Stimulated activated CD4-positive, alpha-beta T cell treated with anti-CD3 and anti-CD28 coated beads, Interleukin-2, amount 100 ng/mL, for 48 hours (primary cell): ENCODE data around the gene ZNHIT6.
"Not testable (repeated sequence)": the region's sequence is repeated elsewhere in the genome, so short reads cannot be mapped to it uniquely, and the experiment has no call there.

Experiments
- DNase-seq, 2 donors: peaks; one replicate each; pipeline ENCODE4 v3.0.0-alpha.2; 2020

Gene ZNHIT6

DNA sequence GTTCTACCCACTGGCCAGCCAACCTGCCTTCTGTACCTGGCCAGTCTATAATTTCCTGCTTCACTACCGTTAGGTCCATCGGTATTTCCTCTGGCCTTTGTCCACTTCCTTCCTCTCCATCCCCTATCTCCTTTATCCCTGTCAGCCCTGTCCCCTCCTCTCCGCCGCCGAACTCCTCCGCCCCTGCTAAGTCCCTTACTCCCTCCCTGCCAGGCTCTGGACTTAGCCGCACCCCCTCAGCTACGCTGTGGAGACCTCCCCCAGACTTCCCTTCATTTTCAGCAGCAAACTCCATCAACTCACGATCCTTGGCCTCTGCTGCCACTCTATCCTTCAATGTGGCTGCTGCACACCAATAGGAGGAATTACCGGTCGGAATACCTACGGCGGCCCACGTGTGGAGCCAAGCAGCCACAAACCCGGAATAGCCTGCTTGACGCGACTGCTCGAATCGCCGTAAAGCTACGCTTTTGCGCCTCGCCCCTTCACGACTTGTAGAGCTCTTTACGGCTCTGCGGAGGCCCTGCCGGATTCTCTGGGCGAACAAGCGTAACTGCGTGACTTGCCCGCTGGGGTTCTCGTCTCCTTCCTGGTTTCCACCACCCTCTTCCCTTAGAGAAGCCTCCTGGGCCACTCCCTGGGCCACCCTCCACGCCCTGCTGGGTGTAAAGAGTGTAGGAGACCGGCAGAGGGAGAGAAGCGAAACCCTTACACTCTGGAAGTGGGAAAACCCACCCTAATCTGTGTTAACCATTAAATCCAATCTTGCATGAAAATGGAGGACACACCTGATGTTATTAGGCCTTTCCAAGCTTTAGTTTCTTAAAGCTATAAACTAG, at the start of gene ZNHIT6:
ZNHIT6 (minus strand) TSS at position 444 of the 839 bp plus-strand sequence; CDS start at position 295, 149 bp downstream.
- peak; percentile 68 to 73 for DNase-seq

- no peak for DNase-seq
Observed at GRCh38 chr1:85756864-85757263, 48.6 kb upstream of the ZNHIT6 start.

DNA sequence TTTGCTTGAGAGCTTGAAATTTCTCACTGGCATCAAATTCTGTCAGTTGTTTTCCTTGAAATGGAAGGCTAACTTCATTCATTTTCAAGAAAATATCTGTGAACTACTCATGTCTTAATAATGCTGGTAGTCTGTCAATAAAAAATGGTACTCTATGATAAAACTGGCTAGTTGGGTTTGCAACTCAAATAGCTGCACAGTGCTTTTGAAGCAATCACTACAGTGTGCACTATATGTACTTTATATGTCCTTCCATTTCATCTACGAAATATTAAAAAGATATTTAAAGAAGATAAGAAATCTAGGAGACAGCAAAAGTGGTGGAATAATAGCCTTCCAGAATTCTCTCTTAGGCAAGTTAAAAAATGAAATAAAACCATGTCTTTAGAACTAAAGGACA, 39.9 kb upstream of the ZNHIT6 start:
- no peak for DNase-seq

DNA sequence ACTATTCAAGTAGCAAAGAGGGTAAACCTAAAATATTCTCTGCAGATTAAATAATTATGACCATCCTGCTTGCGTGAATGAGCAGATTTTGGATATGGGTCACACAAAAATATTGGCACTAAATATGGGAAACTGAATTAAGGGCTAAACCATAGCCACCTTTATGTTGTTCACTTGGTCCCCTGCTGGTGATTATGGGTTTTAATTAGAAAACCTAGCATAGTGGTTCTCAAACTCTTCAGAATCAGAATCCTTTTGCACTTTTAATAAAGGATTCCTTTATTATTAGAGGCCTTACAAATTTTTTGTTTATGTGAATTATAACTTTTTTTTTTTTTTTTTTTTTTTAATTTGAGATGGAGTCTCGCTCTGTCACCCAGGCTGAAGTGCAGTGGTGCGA, 38.5 kb upstream of the ZNHIT6 start:
- no peak for DNase-seq

DNA sequence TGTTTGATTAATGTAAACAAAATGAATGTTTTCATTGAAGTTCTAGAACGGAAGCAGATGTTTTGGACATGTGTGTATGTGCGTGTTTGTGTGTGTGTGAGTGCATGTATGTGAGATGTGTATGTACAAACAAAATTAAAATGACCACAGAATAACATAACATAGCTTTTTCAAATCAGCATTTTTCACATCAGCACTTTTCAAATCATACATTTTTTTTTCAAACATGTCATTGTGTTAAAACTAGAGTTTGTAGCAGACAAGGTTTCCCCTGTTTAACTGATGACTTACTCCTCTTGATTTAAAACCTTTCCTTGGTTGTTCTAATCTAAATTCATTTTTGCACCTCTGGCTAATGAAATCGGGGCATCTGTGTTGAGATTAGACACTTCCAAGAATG, 35.6 kb upstream of the ZNHIT6 start:
- no peak for DNase-seq

GRCh38 chr1:85734931-85735330, 26.7 kb upstream of the ZNHIT6 start:
- no peak for DNase-seq

GRCh38 chr1:85718678-85719340, 10.6 kb upstream of the ZNHIT6 start:
- no peak for DNase-seq

GRCh38 chr1:85714418-85715114, 6.3 kb upstream of the ZNHIT6 start:
- DNase-seq: not testable (repeated sequence)

DNA sequence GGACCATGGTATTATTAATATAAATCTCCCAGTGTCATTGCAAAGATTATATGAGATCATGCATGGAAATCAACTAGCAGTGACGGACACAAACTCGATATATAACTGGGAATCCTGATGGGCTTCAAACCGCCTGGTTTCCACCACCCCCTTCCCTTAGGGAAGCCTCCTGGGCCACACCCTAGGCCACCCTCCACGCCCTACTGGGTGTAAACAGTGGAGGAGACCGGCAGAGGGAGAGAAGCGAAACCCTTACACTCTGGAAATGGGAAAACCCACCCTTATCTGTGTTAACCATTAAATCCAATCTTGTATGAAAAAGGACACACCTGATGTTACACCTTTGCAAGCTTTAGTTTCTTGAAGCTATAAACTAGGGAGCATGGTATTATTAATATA, 595 bp upstream of the ZNHIT6 start:
- no peak for DNase-seq

- DNase-seq: no peak
Observed at GRCh38 chr1:85707267-85707989, 805 bp downstream of the ZNHIT6 start.

- no peak for DNase-seq
Observed at GRCh38 chr1:85705940-85706339, 2.3 kb downstream of the ZNHIT6 start.

DNA sequence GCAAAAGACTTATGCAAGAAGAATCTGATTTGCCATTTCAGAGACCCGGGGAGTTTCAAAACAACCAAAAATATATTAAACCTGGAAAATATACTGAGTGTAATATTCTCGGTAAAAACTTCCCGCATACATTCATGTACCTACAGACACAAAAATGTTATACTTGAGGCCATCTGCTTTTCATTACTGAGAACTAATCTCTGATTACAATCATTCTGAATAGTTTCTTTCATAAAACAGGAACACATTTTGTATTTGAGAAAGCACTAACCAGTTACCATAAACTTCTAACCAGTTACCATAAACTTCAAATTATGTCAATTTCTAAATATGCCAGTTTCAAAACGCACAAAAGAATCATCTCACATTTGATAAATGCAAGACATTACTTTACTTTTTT, 7.8 kb downstream of the ZNHIT6 start:
- DNase-seq: no peak

DNA sequence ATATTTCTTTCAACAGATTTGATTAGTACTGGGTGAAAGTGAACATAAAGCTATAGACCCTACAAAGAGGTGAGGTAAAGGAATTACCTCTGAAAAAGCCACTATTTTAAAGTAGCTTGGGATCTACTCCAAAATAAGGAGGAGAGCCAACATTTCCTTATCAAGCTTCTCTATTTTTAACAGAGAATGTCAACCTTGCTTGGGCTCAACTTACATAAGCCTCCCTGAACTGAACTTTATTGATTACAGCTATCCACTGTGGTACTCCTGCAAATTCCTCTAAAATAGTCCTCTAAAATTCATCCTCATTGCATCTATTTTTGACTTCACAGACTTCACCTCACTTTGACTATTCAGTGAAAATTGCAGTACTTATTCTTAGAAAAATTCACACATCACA, 10.3 kb downstream of the ZNHIT6 start:
- DNase-seq: no peak

DNA sequence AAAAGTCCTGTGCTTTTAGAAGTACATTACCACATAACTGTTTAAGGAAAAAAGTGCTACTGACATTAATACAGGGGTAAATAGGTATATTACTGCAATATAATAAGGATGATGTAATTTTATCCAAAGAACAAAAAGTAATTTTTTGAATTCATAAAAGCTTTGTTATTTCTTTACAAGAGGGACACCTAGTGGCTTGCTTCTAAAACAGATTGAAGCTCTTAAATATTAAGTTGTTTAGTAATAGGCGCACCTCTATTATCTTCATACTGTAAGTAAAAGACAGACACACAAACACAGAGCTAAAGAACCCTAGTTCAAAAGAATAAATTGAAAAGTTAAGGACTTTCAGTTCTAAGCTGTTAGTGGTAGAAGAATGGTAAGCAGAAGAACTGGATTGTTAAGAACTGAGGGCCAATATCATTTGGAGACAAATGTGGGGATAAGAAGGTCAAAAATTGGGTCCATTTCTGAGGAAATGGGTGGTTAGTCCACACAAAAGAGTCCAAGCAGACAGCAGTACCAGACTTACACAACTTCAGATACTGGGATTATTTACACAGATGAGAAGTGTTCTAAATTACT, 15.4 kb downstream of the ZNHIT6 start:
- no peak for DNase-seq

GRCh38 chr1:85689775-85690404, 18.3 kb downstream of the ZNHIT6 start:
- no peak for DNase-seq

DNA sequence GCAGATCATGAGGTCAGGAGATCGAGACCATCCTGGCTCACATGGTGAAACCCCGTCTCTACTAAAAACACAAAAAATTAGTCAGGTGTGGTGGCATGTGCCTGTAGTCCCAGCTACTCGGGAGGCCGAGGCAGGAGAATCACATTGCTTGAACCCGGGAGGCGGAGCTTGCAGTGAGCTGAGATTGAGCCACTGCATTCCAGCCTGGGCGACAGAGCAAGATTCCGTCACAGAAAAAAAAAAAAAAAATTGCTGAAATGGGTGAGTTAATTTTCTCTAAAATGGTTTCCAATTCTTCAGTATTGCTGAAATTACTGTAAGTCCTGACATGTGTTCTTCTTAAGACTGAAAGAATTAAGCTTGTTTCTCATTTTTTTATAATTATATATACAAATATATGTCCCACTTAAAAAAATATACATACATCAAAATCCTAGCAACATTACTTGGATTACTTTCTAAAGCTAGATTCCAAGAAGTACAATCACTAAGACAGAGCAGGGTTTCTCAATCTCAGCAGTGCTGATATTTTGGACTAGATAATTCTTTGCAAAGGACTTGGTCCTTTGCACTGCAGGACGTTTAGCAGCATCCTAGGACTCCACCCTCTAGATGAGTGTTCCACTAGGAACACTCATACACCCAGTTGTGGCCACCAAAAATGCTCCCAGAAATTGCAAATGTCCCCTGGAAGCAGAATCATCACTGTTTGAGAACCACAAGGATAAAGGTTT, 24.8 kb downstream of the ZNHIT6 start:
- no peak for DNase-seq

DNA sequence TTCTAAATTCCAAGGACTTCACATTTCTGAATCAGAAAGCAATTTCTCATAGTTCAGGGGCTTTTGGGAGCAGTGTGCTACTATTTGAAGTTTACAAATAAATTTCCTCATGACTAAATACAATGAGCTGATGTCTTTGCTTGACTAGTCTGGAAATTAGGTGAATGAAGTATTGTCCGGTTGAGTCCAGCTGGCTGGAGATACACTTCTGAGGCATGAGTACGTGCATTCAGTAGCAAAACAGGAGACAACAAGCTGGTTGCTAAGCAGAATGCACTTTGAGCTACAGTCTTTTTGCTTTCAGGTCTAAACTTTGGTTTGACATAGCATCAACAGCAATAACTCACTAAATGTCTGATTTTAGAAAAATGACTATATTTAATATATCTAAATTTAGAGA, 27.1 kb downstream of the ZNHIT6 start:
- DNase-seq: no peak

DNA sequence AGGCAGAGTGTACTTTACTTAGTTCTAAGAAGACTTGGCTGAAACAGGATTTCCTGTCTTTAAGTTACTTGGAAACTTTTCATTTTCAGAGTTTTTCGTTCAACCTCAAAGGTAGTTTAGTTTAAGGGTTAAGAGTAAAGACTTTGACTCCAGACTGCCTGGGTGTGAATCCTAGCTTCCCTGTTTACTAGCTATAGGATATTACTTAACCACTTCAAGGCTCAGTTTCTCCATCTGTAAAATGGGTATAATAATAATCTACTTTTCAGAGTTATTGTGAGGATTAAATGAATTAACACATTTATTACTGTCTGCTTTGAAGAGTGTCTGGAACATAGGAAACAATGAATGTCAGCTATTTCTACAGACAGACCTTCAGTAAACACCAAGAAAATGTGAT, 30.0 kb downstream of the ZNHIT6 start:
- DNase-seq: no peak

DNA sequence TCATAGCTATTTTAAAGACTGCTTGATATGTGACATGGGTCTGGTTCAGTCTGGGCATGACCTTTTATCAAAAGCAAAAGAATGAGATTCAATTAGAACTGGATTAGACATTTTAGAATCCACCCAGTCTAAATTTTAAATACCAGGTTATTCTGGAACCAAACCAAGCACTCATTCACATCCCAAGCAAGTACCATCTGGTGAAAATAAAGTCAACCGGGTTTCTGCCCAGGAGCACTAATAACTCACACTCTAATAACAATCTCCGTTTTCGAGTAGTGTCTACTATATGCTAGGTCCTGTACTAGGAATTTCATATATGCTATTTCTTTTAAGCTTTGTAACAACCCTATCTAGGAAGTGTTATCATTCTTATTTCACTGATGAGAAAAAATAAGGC, 30.6 kb downstream of the ZNHIT6 start:
- no peak for DNase-seq

DNA sequence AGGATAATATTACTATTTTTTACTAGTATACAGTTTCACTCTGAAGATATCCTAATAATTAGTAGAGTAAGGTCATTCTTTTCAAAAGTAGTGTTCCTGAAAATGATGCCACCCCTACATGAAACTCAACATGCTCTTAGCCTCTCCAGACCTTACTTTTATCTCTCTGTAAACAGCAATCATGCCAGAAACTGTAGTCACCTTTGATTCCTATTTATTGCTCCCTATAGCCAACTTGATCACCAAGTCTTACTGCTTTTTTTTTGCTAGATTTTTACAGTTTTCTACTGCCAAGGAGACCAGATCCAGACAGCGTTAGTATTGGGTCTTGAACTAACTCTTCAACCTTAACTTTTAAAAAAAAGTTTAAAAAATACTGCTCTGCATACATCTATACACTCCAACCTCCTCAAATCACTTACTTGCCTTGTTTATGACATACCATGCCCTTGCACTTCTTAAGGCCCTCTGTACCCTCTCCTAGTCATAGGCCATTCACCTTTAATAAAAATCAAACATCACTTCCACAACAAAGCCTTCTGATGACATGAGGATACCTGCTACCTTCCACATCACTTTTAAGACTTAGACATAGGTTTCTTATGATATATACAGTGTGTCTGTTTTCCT, 36.1 kb downstream of the ZNHIT6 start:
- no peak for DNase-seq

GRCh38 chr1:85665932-85666331, 42.3 kb downstream of the ZNHIT6 start:
- DNase-seq: no peak
